ENCODE data around the gene SEC14L1.

The SEC14L1 gene

GRCh38 chr17:77109764-77110359 lies 30.9 kb upstream of the SEC14L1 start:
- TF ChIP-seq GATA3 (IDR thresholded peaks at IDR 0.05; ENCODE audit: low read depth, low read length) (no peak), GATA2 (IDR thresholded peaks at IDR 0.05; ENCODE audit: low read depth, low read length) (no peak)

DNA sequence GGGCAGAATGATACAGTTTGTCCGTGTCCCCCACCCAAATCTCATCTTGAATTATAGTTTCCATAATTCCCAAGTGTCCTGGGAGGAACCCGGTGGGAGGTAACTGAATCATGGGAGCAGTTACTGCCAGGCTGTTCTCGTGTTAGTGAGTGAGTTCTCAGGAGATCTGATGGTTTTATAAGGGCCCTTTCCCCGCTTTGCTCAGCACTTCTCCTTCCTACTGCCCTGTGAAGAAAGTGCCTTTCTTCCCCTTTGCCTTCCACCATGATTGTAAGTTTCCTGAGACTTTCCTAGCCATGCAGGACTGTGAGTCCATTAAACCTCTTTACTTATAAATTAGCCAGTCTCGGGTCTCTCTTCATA lies 28.9 kb upstream of the SEC14L1 start:
- TF ChIP-seq GATA3 (IDR thresholded peaks at IDR 0.05; ENCODE audit: low read depth, low read length) (no peak), GATA2 (IDR thresholded peaks at IDR 0.05; ENCODE audit: low read depth, low read length) (no peak)

GRCh38 chr17:77115510-77115909 lies 25.3 kb upstream of the SEC14L1 start:
- TF ChIP-seq GATA3 (IDR thresholded peaks at IDR 0.05; ENCODE audit: low read depth, low read length) (no peak), GATA2 (IDR thresholded peaks at IDR 0.05; ENCODE audit: low read depth, low read length) (no peak)

DNA sequence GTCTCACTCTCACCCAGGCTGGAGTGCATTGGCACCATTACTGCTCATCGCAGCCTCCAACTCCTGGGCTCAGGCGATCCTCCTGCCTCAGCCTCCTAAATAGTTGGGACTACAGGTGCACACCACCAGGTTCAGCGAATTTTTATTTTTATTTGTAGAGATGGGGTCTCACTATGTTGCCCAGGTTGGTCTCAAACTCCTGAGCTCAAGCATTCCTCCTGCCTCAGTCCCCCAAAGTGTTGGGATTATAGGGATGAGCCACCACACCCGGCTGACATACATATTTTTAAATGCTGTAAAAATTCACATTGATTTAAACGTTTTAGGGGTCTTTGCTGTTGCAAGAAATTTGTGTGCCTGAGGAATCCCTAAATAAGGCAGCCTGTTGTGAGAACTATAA lies 24.8 kb upstream of the SEC14L1 start:
- TF ChIP-seq GATA3 (IDR thresholded peaks at IDR 0.05; ENCODE audit: low read depth, low read length) = no peak
- TF ChIP-seq GATA2 (IDR thresholded peaks at IDR 0.05; ENCODE audit: low read depth, low read length) = no peak

DNA sequence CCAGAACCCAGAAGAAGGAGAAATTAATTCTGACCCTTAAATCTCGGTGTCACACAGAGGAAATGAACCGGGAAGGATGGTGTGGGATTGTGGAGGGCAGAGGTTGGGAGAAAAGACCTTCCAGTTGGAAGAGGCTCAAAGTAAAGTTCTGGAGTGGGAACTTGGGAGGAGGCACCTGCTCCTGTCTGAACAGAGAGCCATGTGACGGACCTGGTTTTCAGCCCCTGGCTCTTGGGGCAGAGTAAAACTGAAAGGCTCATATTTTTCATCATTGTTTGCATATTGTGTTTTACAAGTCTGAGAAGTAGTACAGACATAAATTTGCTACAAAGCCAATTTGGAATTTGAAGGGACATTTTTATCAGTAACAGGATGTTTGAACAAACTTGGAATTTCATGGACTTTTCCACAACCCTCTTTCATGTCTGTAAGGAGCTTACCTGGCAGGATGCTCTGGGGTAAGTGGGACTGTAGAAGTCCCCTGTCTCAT lies 24.4 kb upstream of the SEC14L1 start:
- TF ChIP-seq GATA2 (IDR thresholded peaks at IDR 0.05; ENCODE audit: low read depth, low read length) (no peak), GATA3 (IDR thresholded peaks at IDR 0.05; ENCODE audit: low read depth, low read length) (no peak)

- TF ChIP-seq GATA2 (IDR thresholded peaks at IDR 0.05; ENCODE audit: low read depth, low read length) (no peak), GATA3 (IDR thresholded peaks at IDR 0.05; ENCODE audit: low read depth, low read length) (no peak)
Observed at GRCh38 chr17:77117415-77117814, 23.4 kb upstream of the SEC14L1 start.

DNA sequence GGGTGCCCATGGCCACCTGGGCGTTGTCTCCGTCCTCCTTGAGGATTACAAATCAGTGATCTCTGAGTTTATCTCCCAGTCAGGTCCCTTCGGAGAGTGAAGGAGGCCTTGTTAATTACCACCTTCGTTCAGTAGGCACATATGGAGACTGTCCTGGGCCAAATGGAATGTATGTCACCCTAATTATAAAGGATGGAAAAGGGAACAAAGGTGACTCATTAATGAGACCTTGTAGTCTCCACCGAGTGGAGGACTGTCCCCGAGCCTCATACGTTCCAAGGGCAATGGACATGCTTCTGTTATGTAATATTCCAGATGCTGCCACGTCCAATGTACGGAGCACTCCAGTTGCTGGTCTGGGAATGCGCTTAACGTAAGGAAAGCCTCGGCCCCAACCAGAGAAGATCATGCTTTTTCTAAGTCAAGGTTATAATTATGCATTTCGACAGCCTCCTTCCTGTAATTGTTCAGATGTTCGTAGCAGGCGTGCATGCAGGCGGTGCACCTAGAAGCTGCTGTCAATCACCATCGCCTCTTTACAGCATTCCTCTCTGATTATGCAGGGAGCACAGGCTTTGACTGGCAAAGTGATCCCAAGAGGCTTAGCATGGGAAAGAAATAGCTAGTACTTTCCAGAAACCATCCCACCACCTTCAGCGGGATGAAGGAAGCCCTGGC lies 22.4 kb upstream of the SEC14L1 start:
- TF ChIP-seq GATA2 (IDR thresholded peaks at IDR 0.05; ENCODE audit: low read depth, low read length) = no peak
- TF ChIP-seq GATA3 (IDR thresholded peaks at IDR 0.05; ENCODE audit: low read depth, low read length) = no peak

DNA sequence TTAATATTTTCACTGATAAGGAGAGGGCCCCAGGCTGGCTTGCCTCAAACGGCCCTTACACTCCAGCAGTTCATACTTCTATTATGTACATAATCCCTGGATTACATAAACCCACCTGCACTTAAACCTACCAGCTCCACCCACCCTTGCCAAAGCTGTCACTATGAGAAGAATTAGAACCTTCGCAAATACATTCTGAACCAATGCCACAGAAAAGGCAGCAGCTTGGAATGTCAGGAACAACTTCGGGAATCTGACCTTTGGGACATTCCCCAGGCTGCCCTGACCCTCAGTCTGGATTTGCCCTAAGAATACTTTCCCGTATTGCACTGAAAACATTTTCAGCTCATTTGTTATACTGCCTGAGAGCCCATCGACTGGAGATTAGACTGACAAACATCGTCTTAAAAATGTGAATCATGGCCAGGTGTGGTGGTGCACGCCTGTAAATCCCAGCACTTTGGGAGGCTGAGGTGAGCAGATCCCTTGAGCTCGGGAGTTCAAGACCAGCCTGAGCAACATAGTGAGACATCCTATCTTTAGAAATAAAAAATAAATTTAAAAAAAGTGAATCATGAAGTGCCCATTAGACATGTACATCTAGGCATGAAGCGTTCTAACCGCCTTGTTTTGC lies 21.0 kb upstream of the SEC14L1 start:
- TF ChIP-seq GATA3 (IDR thresholded peaks at IDR 0.05; ENCODE audit: low read depth, low read length) (no peak), GATA2 (IDR thresholded peaks at IDR 0.05; ENCODE audit: low read depth, low read length) (no peak)

DNA sequence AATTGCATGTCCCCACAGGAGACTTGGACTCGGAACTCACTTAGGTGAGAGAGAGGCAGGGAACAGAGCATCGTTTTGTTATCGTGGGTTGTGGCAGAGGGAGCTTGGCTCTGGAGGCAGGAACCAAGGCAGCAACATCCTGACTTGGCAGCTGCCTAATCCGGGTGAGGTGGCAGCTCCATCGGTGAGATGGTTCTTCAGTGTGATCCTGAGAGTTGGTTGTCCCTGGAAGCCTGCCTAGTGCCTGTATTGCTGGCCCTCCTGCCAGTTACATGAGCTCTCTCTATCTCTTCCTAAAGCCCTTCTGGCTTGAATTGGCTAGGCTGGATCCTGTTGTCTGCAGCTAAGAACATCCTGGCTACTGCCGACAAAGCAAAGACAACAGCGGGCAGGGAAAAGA lies 19.9 kb upstream of the SEC14L1 start:
- TF ChIP-seq GATA2 (IDR thresholded peaks at IDR 0.05; ENCODE audit: low read depth, low read length) (no peak), GATA3 (IDR thresholded peaks at IDR 0.05; ENCODE audit: low read depth, low read length) (no peak)

GRCh38 chr17:77124192-77124889 lies 16.4 kb upstream of the SEC14L1 start:
- TF ChIP-seq GATA3 (IDR thresholded peaks at IDR 0.05; ENCODE audit: low read depth, low read length) (no peak), GATA2 (IDR thresholded peaks at IDR 0.05; ENCODE audit: low read depth, low read length) (no peak)

DNA sequence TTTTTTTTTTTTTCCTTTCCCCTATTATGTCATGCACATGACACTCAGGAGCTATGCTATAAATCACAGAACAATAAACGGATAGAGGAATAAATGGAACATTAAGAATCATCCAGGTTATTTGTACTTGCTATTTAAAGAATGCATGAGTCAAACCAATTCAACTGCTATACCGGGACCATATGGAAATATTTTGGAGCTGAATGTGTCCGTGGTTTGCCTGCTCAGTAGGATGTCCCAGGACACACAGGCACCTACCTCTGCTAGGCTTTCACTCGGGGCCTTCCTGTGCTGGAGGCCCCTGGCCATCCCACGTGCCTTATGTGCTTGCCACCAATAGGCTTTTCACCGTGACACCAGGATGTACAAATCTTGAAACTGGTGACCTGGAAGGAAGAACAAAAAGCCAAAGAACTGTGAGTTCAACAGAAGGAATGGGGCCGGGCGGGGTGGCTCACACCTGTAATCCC lies 15.3 kb upstream of the SEC14L1 start:
- TF ChIP-seq GATA2 (IDR thresholded peaks at IDR 0.05; ENCODE audit: low read depth, low read length) = no peak
- TF ChIP-seq GATA3 (IDR thresholded peaks at IDR 0.05; ENCODE audit: low read depth, low read length) = no peak

GRCh38 chr17:77126519-77126918 lies 14.2 kb upstream of the SEC14L1 start:
- TF ChIP-seq GATA2 (IDR thresholded peaks at IDR 0.05; ENCODE audit: low read depth, low read length) = no peak
- TF ChIP-seq GATA3 (IDR thresholded peaks at IDR 0.05; ENCODE audit: low read depth, low read length) = no peak

- TF ChIP-seq GATA2 (IDR thresholded peaks at IDR 0.05; ENCODE audit: low read depth, low read length) (no peak), GATA3 (IDR thresholded peaks at IDR 0.05; ENCODE audit: low read depth, low read length) (no peak)
Observed at GRCh38 chr17:77127735-77128361, 12.9 kb upstream of the SEC14L1 start.

Data from SH-SY5Y (cell line).